GM12865 (cell line): Measurements from ENCODE around the gene VKORC1.
A peak's percentile ranks its signal among the peaks of the same experiment; 100 is the strongest.

Source experiments
- DNase-seq: peaks from one replicate; pipeline ENCODE4 v3.0.0; 2010; ENCODE audit warnings: low read depth
- H3K4me3 ChIP-seq: 2 replicates; pipeline ENCODE4 v1.5.1; 2011; ENCODE audit warnings: mild to moderate bottlenecking, low read depth, low read length, control low read depth
- CTCF ChIP-seq: IDR thresholded peaks from 2 replicates; pipeline ENCODE4 v1.5.1; 2011; ENCODE audit warnings: low read length, control low read depth, low read depth, inconsistent platforms; ENCODE audit not compliant: insufficient read depth; ENCODE audit errors: missing control alignments

Gene VKORC1

GRCh38 chr16:31129568-31130335, 35.2 kb upstream of the VKORC1 start:
- no peak for DNase-seq
- no peak overlapping the region for H3K4me3 ChIP-seq
- TF ChIP-seq CTCF = no peak

GRCh38 chr16:31128711-31129567, 34.3 kb upstream of the VKORC1 start:
- TF ChIP-seq CTCF = no peak
- DNase-seq = no peak
- no peak overlapping the region for H3K4me3 ChIP-seq

- no peak overlapping the region for H3K4me3 ChIP-seq
- DNase-seq = no peak
These were observed 32.6 kb upstream of the VKORC1 start for GRCh38 chr16:31127182-31127581.

GRCh38 chr16:31125844-31126243, 31.2 kb upstream of the VKORC1 start:
- DNase-seq = no peak
- H3K4me3 ChIP-seq = no peak overlapping the region
- no peak for TF ChIP-seq CTCF

More at GRCh38 chr16:31127182-31127581, 32.6 kb upstream of the VKORC1 start:
- no peak for TF ChIP-seq CTCF

GRCh38 chr16:31120129-31120528, 25.5 kb upstream of the VKORC1 start:
- no peak overlapping the region for H3K4me3 ChIP-seq
- no peak for DNase-seq
- TF ChIP-seq CTCF = no peak

GRCh38 chr16:31118223-31119155, 23.9 kb upstream of the VKORC1 start:
- TF ChIP-seq CTCF = no peak
- DNase-seq = no peak
- H3K4me3 ChIP-seq = peak overlapping the region; percentile 86
